Activated B cell treated with CpG ODN at 0.5 μM for 24 hours (primary cell): Measurements from ENCODE around the gene XPNPEP3. TPM values are rescaled to one million over a fixed set of nuclear protein-coding genes. Genes with fewer than 3 reads are reported as not detected.

ENCODE experiments used
- ATAC-seq: fragments of 200-7000 bp; cut with Tn5 transposase; one replicate; pipeline ENCODE4 v1.10.0; 2021; ENCODE audit warnings: low read depth, mild to moderate bottlenecking, moderate library complexity
- CTCF ChIA-PET: fragments of 350-600 bp; sonication (Branson Sonifier 250); formaldehyde crosslinking; loops from one replicate; lab custom pipeline; 2021; ENCODE audit warnings: antibody characterized with exemption; lab: Charles Lee
- POLR2A ChIA-PET: fragments of 350-600 bp; sonication (Branson Sonifier 250); formaldehyde crosslinking; loops from one replicate; lab custom pipeline; 2021; ENCODE audit warnings: antibody characterized with exemption; lab: Charles Lee
- DNase-seq: peaks from one replicate; pipeline ENCODE4 v3.0.0; 2022
- H3K27ac Mint-ChIP-seq: one replicate; pipeline ENCODE4 v1.8.0; 2020; ENCODE audit warnings: mixed read lengths
- H3K27me3 Mint-ChIP-seq: one replicate; pipeline ENCODE4 v1.8.0; 2021; ENCODE audit warnings: mixed read lengths
- H3K36me3 Mint-ChIP-seq: one replicate; pipeline ENCODE4 v1.8.0; 2021; ENCODE audit warnings: low read depth, mixed read lengths
- H3K4me1 Mint-ChIP-seq: one replicate; pipeline ENCODE4 v1.8.0; 2021; ENCODE audit warnings: mixed read lengths
- H3K4me3 Mint-ChIP-seq: one replicate; pipeline ENCODE4 v1.8.0; 2020; ENCODE audit warnings: mild to moderate bottlenecking, mixed read lengths
- H3K9me3 Mint-ChIP-seq: one replicate; pipeline ENCODE4 v1.8.0; 2020; ENCODE audit warnings: mixed read lengths
- CTCF ChIP-seq: fragments of 200-600 bp; IDR thresholded peaks from one replicate; pipeline ENCODE4 v1.8.0; 2022; ENCODE audit warnings: antibody characterized with exemption, mild to moderate bottlenecking
- intact Hi-C: fragments of 100-400 bp; cut with micrococcal nuclease; formaldehyde crosslinking; loops from one replicate; pipeline ENCODE4 v1.15.1; 2024
- total RNA-seq: library from RNA; stranded (reverse); gene quantifications from 2 replicates; pipeline ENCODE4 v1.2.3, GENCODE V29; 2022

XPNPEP3 gene
- total RNA-seq, 1 donor from 2014 or later = 20.8 TPM

DNA sequence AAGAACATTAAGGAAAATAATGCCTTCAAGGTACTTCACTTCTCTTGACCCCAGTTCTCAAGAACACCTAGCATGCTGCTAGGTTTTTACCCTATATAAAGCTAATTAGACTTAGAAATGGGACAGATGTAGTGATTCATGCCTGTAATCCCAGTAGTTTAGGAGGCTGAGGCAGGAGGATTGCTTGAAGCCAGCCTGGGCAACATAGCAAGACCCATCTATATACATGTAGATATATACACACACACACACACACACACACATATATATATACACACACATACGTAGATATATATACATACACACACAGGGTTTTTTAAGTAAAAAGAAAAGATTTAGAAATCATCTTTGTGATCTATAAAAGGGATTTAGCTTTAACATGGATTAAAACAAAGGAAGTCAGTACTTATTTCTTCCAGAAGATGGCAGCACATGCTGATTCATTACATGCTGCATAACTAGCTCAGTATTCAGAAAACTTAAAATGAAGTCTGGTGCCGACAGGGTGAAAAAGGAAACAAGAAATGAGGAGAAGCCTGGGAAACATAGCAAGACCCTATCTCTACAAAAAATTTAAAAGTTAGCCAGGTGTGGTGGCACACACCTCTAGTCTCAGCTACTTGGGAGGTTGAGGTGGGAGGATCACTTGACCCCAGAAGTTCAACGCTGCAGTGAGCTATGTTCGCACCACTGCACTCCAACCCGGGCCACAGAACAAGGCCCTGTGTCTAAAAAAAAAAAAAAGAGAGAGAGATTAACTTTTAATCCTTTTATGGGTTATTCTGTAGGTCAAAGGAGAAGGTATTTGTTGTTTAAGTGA is 65.7 kb downstream of the XPNPEP3 start:
- peak overlapping the region; percentile 6 for H3K27ac Mint-ChIP-seq
- H3K27me3 Mint-ChIP-seq = no peaks in the 10 kb centered on the region
- ChIA-PET CTCF (interaction anchor here (0.6 to 3.9 kb wide), 53 partner anchors 9 to 604 kb away, joined by 3 to 83 read pairs (median 5); partner anchors contain the start of genes EP300 and RBX1), POLR2A (interaction anchor here (0.5 to 3.7 kb wide), 19 partner anchors 14 to 735 kb away, joined by 3 to 58 read pairs (median 5); partner anchors contain the start of genes EP300, RBX1, ST13 and TEF)
- H3K4me1 Mint-ChIP-seq = peaks cover 4% of the 10 kb centered on the region
- H3K4me3 Mint-ChIP-seq = peak overlapping the region; percentile 15
- no peak for TF ChIP-seq CTCF
- intact Hi-C loops = loop anchor here (1.0 to 5.0 kb wide), 7 partner anchors 20 to 315 kb away; partner anchors contain the start of gene RBX1
- DNase-seq (no peak), ATAC-seq (peak; percentile 86)
- H3K9me3 Mint-ChIP-seq = no peaks in the 10 kb centered on the region
- peaks cover 41% of the 10 kb centered on the region for H3K36me3 Mint-ChIP-seq

DNA sequence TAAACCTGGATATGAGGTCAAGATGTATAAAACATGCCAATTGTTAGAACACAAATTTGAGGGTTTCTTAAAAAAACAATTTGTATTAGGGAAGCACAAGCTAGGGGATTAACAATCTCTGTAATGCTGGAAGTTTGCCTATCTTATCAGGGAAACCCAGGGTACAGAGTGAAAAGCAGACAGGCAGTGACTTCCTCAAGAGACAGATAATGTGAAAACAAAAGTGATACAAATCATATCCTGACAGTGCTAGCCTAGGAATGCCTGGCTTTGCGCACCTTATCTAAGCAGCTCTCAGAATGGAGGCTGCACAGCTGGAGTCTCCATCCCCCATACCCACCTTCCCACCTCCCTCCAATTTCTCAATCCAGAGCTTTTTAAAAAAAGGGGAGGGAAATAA is 71.7 kb downstream of the XPNPEP3 start:
- H3K4me1 Mint-ChIP-seq = no peaks in the 10 kb centered on the region
- H3K27ac Mint-ChIP-seq = no peak overlapping the region
- intact Hi-C loops = no loop called here
- no peaks in the 10 kb centered on the region for H3K27me3 Mint-ChIP-seq
- ChIA-PET CTCF (interaction anchor here (1.0 kb wide), 1 partner anchor 165 kb away, joined by 3 read pairs; no protein-coding TSS in a partner anchor), POLR2A (interaction anchor here (0.6 to 1.0 kb wide), 2 partner anchors 11 to 32 kb away, joined by 3 to 7 read pairs; no protein-coding TSS in a partner anchor)
- no peak overlapping the region for H3K4me3 Mint-ChIP-seq
- no peaks in the 10 kb centered on the region for H3K9me3 Mint-ChIP-seq
- peaks cover 38% of the 10 kb centered on the region for H3K36me3 Mint-ChIP-seq
- ATAC-seq (no peak), DNase-seq (no peak)
- no peak for TF ChIP-seq CTCF

DNA sequence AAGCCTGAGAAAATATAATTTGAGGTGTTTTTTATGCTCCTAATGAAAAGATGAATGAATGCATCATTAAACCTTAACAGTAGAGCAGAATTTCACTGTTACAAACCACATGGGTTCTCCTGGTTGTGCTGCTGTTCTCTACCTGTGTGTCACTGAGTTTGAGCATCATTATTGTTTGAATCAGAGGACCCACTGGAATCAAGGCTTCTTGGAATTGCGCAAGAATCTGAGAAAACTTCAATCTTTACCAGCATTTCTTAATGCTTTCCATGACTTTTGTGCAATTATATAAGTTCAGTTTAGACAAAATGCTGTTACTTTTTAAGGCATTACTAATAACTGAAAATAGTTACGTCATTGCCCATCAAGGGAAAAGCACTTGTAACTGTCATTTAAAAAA is 75.4 kb downstream of the XPNPEP3 start:
- TF ChIP-seq CTCF = no peak
- ChIA-PET CTCF (interaction anchor here (0.8 kb wide), 1 partner anchor 12 kb away, joined by 4 read pairs; no protein-coding TSS in a partner anchor), POLR2A (interaction anchor here (0.6 kb wide), 1 partner anchor 138 kb away, joined by 3 read pairs; no protein-coding TSS in a partner anchor)
- Mint-ChIP-seq H3K4me1 (no peaks in the 10 kb centered on the region), H3K27ac (no peak overlapping the region), H3K27me3 (no peaks in the 10 kb centered on the region), H3K36me3 (peaks cover 15% of the 10 kb centered on the region), H3K4me3 (no peak overlapping the region), H3K9me3 (no peaks in the 10 kb centered on the region)
- DNase-seq (no peak), ATAC-seq (no peak)
- intact Hi-C loops = no loop called here

DNA sequence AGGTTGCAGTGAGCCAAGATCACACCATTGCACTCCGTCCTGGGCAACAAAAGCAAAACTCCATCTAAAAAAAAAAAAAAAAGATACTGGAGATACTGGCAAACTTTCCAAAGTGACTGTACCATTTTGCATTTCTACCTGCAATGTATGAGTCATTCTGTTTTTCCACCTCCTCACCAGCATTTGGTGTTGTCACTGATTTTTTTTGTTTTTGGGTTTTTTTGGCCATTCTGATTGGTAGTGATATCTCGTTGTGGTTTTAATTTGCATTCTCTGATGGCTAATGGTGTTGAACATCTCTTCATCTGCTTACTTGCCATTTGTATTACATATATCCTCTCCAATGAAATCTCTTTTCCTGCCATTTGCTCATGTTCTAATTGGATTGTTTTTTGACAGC is 82.3 kb downstream of the XPNPEP3 start:
- POLR2A ChIA-PET = interaction anchor here (1.4 to 3.1 kb wide), 2 partner anchors 10 to 13 kb away, joined by 3 to 21 read pairs; partner anchors contain the start of gene RBX1
- CTCF ChIA-PET = interaction anchor here (0.6 to 1.4 kb wide), 2 partner anchors 16 to 1878 kb away, joined by 3 to 5 read pairs; no protein-coding TSS in a partner anchor
- TF ChIP-seq CTCF = no peak
- H3K27me3 Mint-ChIP-seq = no peaks in the 10 kb centered on the region
- ATAC-seq (peak; percentile 9), DNase-seq (no peak)
- H3K9me3 Mint-ChIP-seq = no peaks in the 10 kb centered on the region
- peaks cover 40% of the 10 kb centered on the region for H3K4me1 Mint-ChIP-seq
- peak overlapping the region; percentile 13 for H3K4me3 Mint-ChIP-seq
- intact Hi-C loops = no loop called here
- peak overlapping the region; percentile 16 for H3K27ac Mint-ChIP-seq
- peaks cover 1% of the 10 kb centered on the region for H3K36me3 Mint-ChIP-seq
